Measurements from ENCODE around the gene TRIP13.
A peak's percentile ranks its signal among the peaks of the same experiment; 100 is the strongest.

TRIP13 gene

GRCh38 chr5:859798-860296 lies 32.8 kb upstream of the TRIP13 start:
- H3K27me3 ChIP-seq (ENCODE audit: control insufficient read depth, insufficient read depth, low read length) = peaks cover 2% of the 10 kb centered on the region
- no peak overlapping the region for H3K4me3 ChIP-seq (ENCODE audit: low read depth, low read length)
- H3K79me2 ChIP-seq = no peaks in the 10 kb centered on the region
- H3K27ac ChIP-seq = no peak overlapping the region
- no peak overlapping the region for H3K4me2 ChIP-seq (ENCODE audit: low read length)
- H3K4me1 ChIP-seq = peaks cover 4% of the 10 kb centered on the region
- no peaks in the 10 kb centered on the region for H3K36me3 ChIP-seq (ENCODE audit: control insufficient read depth, insufficient read depth, low read length)
- no peak overlapping the region for H2AFZ ChIP-seq
- no peak overlapping the region for H3K9ac ChIP-seq
- H3K9me3 ChIP-seq (ENCODE audit: control insufficient read depth, low read length) = no peaks in the 10 kb centered on the region
- TF ChIP-seq CTCF (IDR thresholded peaks at IDR 0.05) = no peak

DNA sequence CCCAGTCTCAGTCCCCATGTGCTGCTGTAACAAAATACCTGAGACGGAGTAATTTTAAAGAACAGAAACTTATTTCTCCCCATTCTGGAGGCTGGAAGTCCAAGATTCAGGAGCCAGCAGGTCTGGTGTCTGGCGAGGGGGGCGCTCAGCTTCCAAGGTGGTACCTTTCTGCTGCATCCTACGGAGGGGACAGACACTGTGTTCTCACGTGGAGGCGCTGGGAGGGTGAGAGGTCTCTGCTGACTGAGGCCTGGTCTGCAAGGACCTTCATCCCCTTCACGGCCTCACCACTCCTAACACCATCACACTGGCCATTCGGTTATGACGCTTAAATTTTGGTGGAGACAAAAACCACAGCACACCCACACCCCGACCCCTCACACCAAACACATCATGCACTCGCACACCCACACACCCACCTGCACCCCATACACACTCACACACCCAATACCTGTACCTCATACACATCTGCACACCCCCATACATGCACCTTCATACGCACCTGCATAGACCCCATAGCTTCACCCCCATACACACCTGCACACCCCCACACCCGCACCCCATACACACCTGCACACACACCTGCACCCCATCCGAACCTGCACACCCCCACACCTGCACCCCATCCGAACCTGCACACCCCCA lies 32.1 kb upstream of the TRIP13 start:
- Histone ChIP-seq H3K36me3 (ENCODE audit: control insufficient read depth, insufficient read depth, low read length) (no peaks in the 10 kb centered on the region), H3K4me3 (ENCODE audit: low read depth, low read length) (no peak overlapping the region), H3K9ac (no peak overlapping the region), H3K4me2 (ENCODE audit: low read length) (no peak overlapping the region), H3K9me3 (ENCODE audit: control insufficient read depth, low read length) (no peaks in the 10 kb centered on the region), H3K4me1 (peaks cover 4% of the 10 kb centered on the region), H3K27me3 (ENCODE audit: control insufficient read depth, insufficient read depth, low read length) (no peaks in the 10 kb centered on the region), H3K79me2 (no peaks in the 10 kb centered on the region), H2AFZ (no peak overlapping the region), H3K27ac (no peak overlapping the region)
- no peak for TF ChIP-seq CTCF (IDR thresholded peaks at IDR 0.05)

GRCh38 chr5:861442-862366 lies 31.0 kb upstream of the TRIP13 start:
- Histone ChIP-seq H3K9ac (no peak overlapping the region), H3K4me2 (ENCODE audit: low read length) (no peak overlapping the region), H3K27me3 (ENCODE audit: control insufficient read depth, insufficient read depth, low read length) (no peaks in the 10 kb centered on the region), H3K4me1 (peaks cover 4% of the 10 kb centered on the region), H3K9me3 (ENCODE audit: control insufficient read depth, low read length) (no peaks in the 10 kb centered on the region), H3K27ac (no peak overlapping the region), H2AFZ (no peak overlapping the region), H3K4me3 (ENCODE audit: low read depth, low read length) (no peak overlapping the region), H3K36me3 (ENCODE audit: control insufficient read depth, insufficient read depth, low read length) (no peaks in the 10 kb centered on the region), H3K79me2 (no peaks in the 10 kb centered on the region)
- TF ChIP-seq CTCF (IDR thresholded peaks at IDR 0.05) = no peak

GRCh38 chr5:862367-863243 lies 30.1 kb upstream of the TRIP13 start:
- Histone ChIP-seq H3K9me3 (ENCODE audit: control insufficient read depth, low read length) (no peaks in the 10 kb centered on the region), H3K4me1 (peaks cover 4% of the 10 kb centered on the region), H3K36me3 (ENCODE audit: control insufficient read depth, insufficient read depth, low read length) (no peaks in the 10 kb centered on the region), H2AFZ (no peak overlapping the region), H3K9ac (no peak overlapping the region), H3K79me2 (no peaks in the 10 kb centered on the region), H3K4me3 (ENCODE audit: low read depth, low read length) (no peak overlapping the region), H3K27ac (peak overlapping the region; percentile 9), H3K27me3 (ENCODE audit: control insufficient read depth, insufficient read depth, low read length) (no peaks in the 10 kb centered on the region), H3K4me2 (ENCODE audit: low read length) (no peak overlapping the region)
- TF ChIP-seq CTCF (IDR thresholded peaks at IDR 0.05) = no peak

Data from parathyroid adenoma (tissue), 2 donors.